DMS 273 treated with DMSO at 0.1 percent for 48 hours (cell line): ENCODE data around the gene KLK5.

Experiments used
- DNase-seq: peaks from one replicate; lab custom pipeline; 2025; lab: John Stamatoyannopoulos, UW

The KLK5 gene

GRCh38 chr19:50968716-50969412 is 16.0 kb upstream of the KLK5 start:
- DNase-seq = no peak

- DNase-seq = no peak
Observed at GRCh38 chr19:50967929-50968715, 15.3 kb upstream of the KLK5 start.

GRCh38 chr19:50964266-50964665 is 11.4 kb upstream of the KLK5 start:
- DNase-seq = no peak

- no peak for DNase-seq
Observed at GRCh38 chr19:50963381-50963780, 10.5 kb upstream of the KLK5 start.

- DNase-seq = no peak
Observed at GRCh38 chr19:50962245-50962644, 9.4 kb upstream of the KLK5 start.

- no peak for DNase-seq
Observed at GRCh38 chr19:50959731-50960500, 7.1 kb upstream of the KLK5 start.

- no peak for DNase-seq
Observed at GRCh38 chr19:50957587-50957986, 4.7 kb upstream of the KLK5 start.

- DNase-seq = no peak
Observed at GRCh38 chr19:50949861-50950260, 3.0 kb downstream of the KLK5 start.

- no peak for DNase-seq
Observed at GRCh38 chr19:50947123-50947522, 5.7 kb downstream of the KLK5 start.

- no peak for DNase-seq
Observed at GRCh38 chr19:50944795-50945194, 8.0 kb downstream of the KLK5 start.

GRCh38 chr19:50943074-50943828 is 9.6 kb downstream of the KLK5 start:
- DNase-seq = no peak

GRCh38 chr19:50939596-50939995 is 13.2 kb downstream of the KLK5 start:
- DNase-seq = no peak

- no peak for DNase-seq
Observed at GRCh38 chr19:50933640-50934039, 19.2 kb downstream of the KLK5 start.

- no peak for DNase-seq
Observed at GRCh38 chr19:50932690-50933083, 20.2 kb downstream of the KLK5 start.

- no peak for DNase-seq
Observed at GRCh38 chr19:50932018-50932689, 20.7 kb downstream of the KLK5 start.

GRCh38 chr19:50931023-50931422 is 21.8 kb downstream of the KLK5 start:
- no peak for DNase-seq

- DNase-seq = no peak
Observed at GRCh38 chr19:50928831-50929230, 24.0 kb downstream of the KLK5 start.

- no peak for DNase-seq
Observed at GRCh38 chr19:50926144-50926543, 26.7 kb downstream of the KLK5 start.

GRCh38 chr19:50925734-50926133 is 27.1 kb downstream of the KLK5 start:
- DNase-seq = no peak

- DNase-seq = no peak
Observed at GRCh38 chr19:50924586-50924985, 28.3 kb downstream of the KLK5 start.

GRCh38 chr19:50922317-50922853 is 30.5 kb downstream of the KLK5 start:
- peak; percentile 31 for DNase-seq
